Stomach smooth muscle (tissue), 2 donors: Measurements from ENCODE around the gene ANGPTL7.

ENCODE experiments used
- H3K27ac ChIP-seq: one replicate; pipeline ENCODE4 v1.7.0; 2013; ENCODE audit warnings: mild to moderate bottlenecking, low read length, inconsistent platforms
- H3K27me3 ChIP-seq, 2 donors: one replicate each; pipeline ENCODE4 v1.7.0; 2013; ENCODE audit warnings: low read length in 2 of 2; ENCODE audit not compliant: insufficient read depth in 2 of 2, control insufficient read depth in 1 of 2
- H3K36me3 ChIP-seq, 2 donors: one replicate each; pipeline ENCODE4 v1.7.0; 2013; ENCODE audit warnings: low read length in 2 of 2; ENCODE audit not compliant: control insufficient read depth in 2 of 2, insufficient read depth in 2 of 2
- H3K4me1 ChIP-seq: one replicate; pipeline ENCODE4 v1.7.0; 2013; ENCODE audit warnings: low read length; ENCODE audit not compliant: control insufficient read depth, insufficient read depth
- H3K4me3 ChIP-seq, 2 donors: one replicate each; pipeline ENCODE4 v1.7.0; 2013; ENCODE audit warnings: low read length in 2 of 2
- H3K9ac ChIP-seq, 2 donors: one replicate each; pipeline ENCODE4 v1.7.0; 2013; ENCODE audit warnings: low read length in 2 of 2, mild to moderate bottlenecking in 1 of 2
- H3K9me3 ChIP-seq, 2 donors: one replicate each; pipeline ENCODE4 v1.7.0; 2013; ENCODE audit warnings: low read length in 2 of 2; ENCODE audit not compliant: control insufficient read depth in 2 of 2
- donor health status: healthy.
- donor health status: Pancreatic carcinoma.

Gene ANGPTL7

GRCh38 chr1:11184973-11185372, 4.2 kb upstream of the ANGPTL7 start:
- H3K27ac ChIP-seq: no peak overlapping the region
- H3K27me3 ChIP-seq: no peaks in the 10 kb centered on the region
- no peak overlapping the region for H3K4me3 ChIP-seq
- peaks cover 22% of the 10 kb centered on the region for H3K4me1 ChIP-seq
- no peaks in the 10 kb centered on the region for H3K9me3 ChIP-seq
- H3K9ac ChIP-seq: no peak overlapping the region
- H3K36me3 ChIP-seq: peaks cover 3 to 15% of the 10 kb centered on the region in 2 donors

DNA sequence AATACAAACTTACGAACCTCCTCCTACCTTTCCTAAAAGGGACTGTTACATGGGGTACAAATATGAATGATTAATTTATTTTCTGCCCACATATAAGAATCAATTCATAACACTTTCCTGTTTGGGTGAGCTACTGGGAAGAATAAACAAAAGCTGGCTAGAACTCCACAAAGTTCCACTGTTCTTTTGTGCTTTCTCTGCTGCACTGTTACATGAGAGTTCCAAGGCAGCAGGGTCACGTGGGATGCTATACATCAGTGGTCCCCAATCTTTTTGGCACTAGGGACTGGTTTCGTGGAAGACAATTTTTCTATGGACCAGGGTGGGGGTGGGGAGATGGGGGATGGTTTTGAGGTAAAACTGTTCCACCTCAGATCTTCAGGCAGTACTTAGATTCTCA, 2.2 kb upstream of the ANGPTL7 start:
- no peak overlapping the region for H3K27ac ChIP-seq
- H3K27me3 ChIP-seq: no peaks in the 10 kb centered on the region
- H3K9ac ChIP-seq: no peak overlapping the region
- H3K36me3 ChIP-seq: peaks cover 3 to 21% of the 10 kb centered on the region in 2 donors
- H3K4me3 ChIP-seq: no peak overlapping the region
- H3K9me3 ChIP-seq: no peaks in the 10 kb centered on the region
- peaks cover 20% of the 10 kb centered on the region for H3K4me1 ChIP-seq

GRCh38 chr1:11187494-11187893, 1.7 kb upstream of the ANGPTL7 start:
- peaks cover 6 to 22% of the 10 kb centered on the region in 2 donors for H3K36me3 ChIP-seq
- H3K27me3 ChIP-seq: no peaks in the 10 kb centered on the region
- H3K4me1 ChIP-seq: peaks cover 20% of the 10 kb centered on the region
- peak overlapping the region in 1 of 2 donors; percentile 49 for H3K9ac ChIP-seq
- no peaks in the 10 kb centered on the region for H3K9me3 ChIP-seq
- peak overlapping the region; percentile 70 for H3K27ac ChIP-seq
- no peak overlapping the region for H3K4me3 ChIP-seq

- H3K4me3 ChIP-seq: no peak overlapping the region
- H3K9me3 ChIP-seq: no peaks in the 10 kb centered on the region
- H3K9ac ChIP-seq: peak overlapping the region; percentile 47 to 49
- peak overlapping the region; percentile 70 for H3K27ac ChIP-seq
- no peaks in the 10 kb centered on the region for H3K27me3 ChIP-seq
- peaks cover 20% of the 10 kb centered on the region for H3K4me1 ChIP-seq
- peaks cover 10 to 23% of the 10 kb centered on the region in 2 donors for H3K36me3 ChIP-seq
Measured at GRCh38 chr1:11187931-11188330, 1.2 kb upstream of the ANGPTL7 start.

GRCh38 chr1:11188381-11188780, 774 bp upstream of the ANGPTL7 start:
- Histone ChIP-seq H3K36me3 (peaks cover 12 to 24% of the 10 kb centered on the region in 2 donors), H3K27me3 (no peaks in the 10 kb centered on the region), H3K4me3 (no peak overlapping the region), H3K27ac (peak overlapping the region; percentile 70), H3K9me3 (no peaks in the 10 kb centered on the region), H3K4me1 (peaks cover 20% of the 10 kb centered on the region), H3K9ac (peak overlapping the region in 1 of 2 donors; percentile 49)

DNA sequence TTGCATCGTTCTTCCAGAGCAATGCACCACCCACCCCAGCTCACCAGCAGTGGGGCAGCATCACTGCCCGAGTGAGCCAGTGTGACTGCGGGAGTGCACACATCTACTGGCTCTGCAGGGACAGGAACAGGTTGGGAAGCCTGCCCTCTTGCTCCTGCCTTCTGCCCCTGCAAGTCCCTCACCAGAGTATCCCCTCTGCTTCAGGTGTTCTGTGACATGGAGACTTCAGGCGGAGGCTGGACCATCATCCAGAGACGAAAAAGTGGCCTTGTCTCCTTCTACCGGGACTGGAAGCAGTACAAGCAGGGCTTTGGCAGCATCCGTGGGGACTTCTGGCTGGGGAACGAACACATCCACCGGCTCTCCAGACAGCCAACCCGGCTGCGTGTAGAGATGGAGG, 4.2 kb downstream of the ANGPTL7 start:
- Histone ChIP-seq H3K4me1 (peaks cover 9% of the 10 kb centered on the region), H3K27me3 (no peaks in the 10 kb centered on the region), H3K9me3 (no peaks in the 10 kb centered on the region), H3K9ac (no peak overlapping the region), H3K27ac (no peak overlapping the region), H3K36me3 (peaks cover 38 to 57% of the 10 kb centered on the region in 2 donors), H3K4me3 (no peak overlapping the region)

DNA sequence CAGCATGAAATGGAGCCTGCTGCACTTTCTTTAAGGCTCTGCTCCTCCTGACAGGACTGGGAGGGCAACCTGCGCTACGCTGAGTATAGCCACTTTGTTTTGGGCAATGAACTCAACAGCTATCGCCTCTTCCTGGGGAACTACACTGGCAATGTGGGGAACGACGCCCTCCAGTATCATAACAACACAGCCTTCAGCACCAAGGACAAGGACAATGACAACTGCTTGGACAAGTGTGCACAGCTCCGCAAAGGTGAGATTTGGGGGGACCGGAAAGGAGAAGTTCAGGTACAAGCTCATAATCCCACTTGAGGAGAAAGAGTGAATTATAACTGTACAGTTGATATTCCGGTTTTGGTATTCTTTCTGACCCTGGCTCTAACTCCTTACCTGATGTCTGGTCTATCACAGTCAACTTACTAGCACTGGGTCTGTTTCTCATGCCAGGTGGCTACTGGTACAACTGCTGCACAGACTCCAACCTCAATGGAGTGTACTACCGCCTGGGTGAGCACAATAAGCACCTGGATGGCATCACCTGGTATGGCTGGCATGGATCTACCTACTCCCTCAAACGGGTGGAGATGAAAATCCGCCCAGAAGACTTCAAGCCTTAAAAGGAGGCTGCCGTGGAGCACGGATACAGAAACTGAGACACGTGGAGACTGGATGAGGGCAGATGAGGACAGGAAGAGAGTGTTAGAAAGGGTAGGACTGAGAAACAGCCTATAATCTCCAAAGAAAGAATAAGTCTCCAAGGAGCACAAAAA, 5.4 kb downstream of the ANGPTL7 start:
- Histone ChIP-seq H3K9ac (no peak overlapping the region), H3K27me3 (no peaks in the 10 kb centered on the region), H3K9me3 (no peaks in the 10 kb centered on the region), H3K4me1 (peaks cover under 1% of the 10 kb centered on the region), H3K4me3 (no peak overlapping the region), H3K27ac (no peak overlapping the region), H3K36me3 (peaks cover 47 to 65% of the 10 kb centered on the region in 2 donors)

- H3K27me3 ChIP-seq: no peaks in the 10 kb centered on the region
- H3K9ac ChIP-seq: no peak overlapping the region
- no peak overlapping the region for H3K4me3 ChIP-seq
- no peaks in the 10 kb centered on the region for H3K4me1 ChIP-seq
- H3K27ac ChIP-seq: no peak overlapping the region
- H3K36me3 ChIP-seq: peaks cover 45 to 61% of the 10 kb centered on the region in 2 donors
- H3K9me3 ChIP-seq: no peaks in the 10 kb centered on the region
Measured at GRCh38 chr1:11196945-11197344, 7.8 kb downstream of the ANGPTL7 start.

- no peak overlapping the region for H3K4me3 ChIP-seq
- H3K36me3 ChIP-seq: peaks cover 41 to 57% of the 10 kb centered on the region in 2 donors
- no peaks in the 10 kb centered on the region for H3K27me3 ChIP-seq
- no peaks in the 10 kb centered on the region for H3K4me1 ChIP-seq
- no peak overlapping the region for H3K27ac ChIP-seq
- no peaks in the 10 kb centered on the region for H3K9me3 ChIP-seq
- no peak overlapping the region for H3K9ac ChIP-seq
Measured at GRCh38 chr1:11197359-11197758, 8.2 kb downstream of the ANGPTL7 start.

- Histone ChIP-seq H3K4me3 (no peak overlapping the region), H3K9ac (no peak overlapping the region)
Measured at GRCh38 chr1:11198257-11198656, 9.1 kb downstream of the ANGPTL7 start.

DNA sequence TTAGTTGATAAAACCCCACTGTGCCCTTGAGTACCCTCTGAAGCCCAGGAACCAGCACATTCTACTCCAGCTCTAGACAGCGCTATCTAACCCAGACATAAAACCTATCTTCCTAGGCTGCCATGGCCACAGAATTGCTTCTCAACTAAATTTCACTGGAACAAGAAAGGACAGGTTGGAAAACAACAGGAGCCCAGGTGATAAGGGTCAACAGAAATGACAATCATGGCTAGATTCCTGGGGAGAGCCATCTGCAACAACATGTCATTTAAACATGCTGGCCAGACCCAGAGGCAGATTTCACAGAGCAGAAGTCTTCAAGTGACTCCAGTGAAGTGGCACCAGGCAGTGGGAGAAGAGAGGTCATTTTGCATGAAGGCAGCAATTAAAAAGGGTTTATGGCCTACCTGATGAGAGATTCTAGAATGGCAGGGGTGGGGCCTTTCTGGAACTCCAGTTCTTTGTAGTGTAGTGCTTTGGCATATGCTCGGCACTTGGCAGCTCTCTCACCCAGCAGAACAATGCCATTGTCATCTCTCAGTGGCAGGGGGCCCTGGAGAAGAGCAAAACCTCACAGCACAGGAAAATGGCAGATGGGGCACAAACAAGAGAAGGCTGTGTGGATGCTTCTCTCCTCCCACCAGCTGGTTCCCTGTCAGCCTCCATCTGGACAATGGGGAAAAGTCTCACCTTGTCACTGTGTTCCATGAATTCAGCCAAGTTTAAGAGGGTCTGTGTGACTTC, 9.9 kb downstream of the ANGPTL7 start:
- no peak overlapping the region for H3K27ac ChIP-seq
- no peak overlapping the region for H3K4me3 ChIP-seq
- H3K9me3 ChIP-seq: no peaks in the 10 kb centered on the region
- H3K9ac ChIP-seq: no peak overlapping the region
- no peaks in the 10 kb centered on the region for H3K27me3 ChIP-seq
- no peaks in the 10 kb centered on the region for H3K4me1 ChIP-seq
- H3K36me3 ChIP-seq: peaks cover 31 to 53% of the 10 kb centered on the region in 2 donors

More at GRCh38 chr1:11198257-11198656, 9.1 kb downstream of the ANGPTL7 start:
- Histone ChIP-seq H3K4me1 (no peaks in the 10 kb centered on the region), H3K27ac (no peak overlapping the region), H3K27me3 (no peaks in the 10 kb centered on the region), H3K9me3 (no peaks in the 10 kb centered on the region), H3K36me3 (peaks cover 37 to 54% of the 10 kb centered on the region in 2 donors)
